PC-3 (cell line): ENCODE data around the gene MDM1. TPM values are rescaled to one million over a fixed set of nuclear protein-coding genes. Genes with fewer than 3 reads are reported as not detected.
A peak's percentile ranks its signal among the peaks of the same experiment; 100 is the strongest.

ENCODE experiments used
- ATAC-seq: fragments of 200-7000 bp; cut with Tn5 transposase; 2 replicates; pipeline ENCODE4 v1.9.1; 2020; ENCODE audit warnings: mild to moderate bottlenecking, moderate library complexity
- BruUV-seq: library from RNA; stranded (reverse); fragments of 400-500 nt; replicated peaks from 2 replicates; lab custom pipeline; 2021; lab: Mats Ljungman, UMichigan
- CTCF ChIA-PET: fragments of 300-600 bp; sonication (Branson Sonifier 250); formaldehyde crosslinking; loops from one replicate; lab custom pipeline; 2022; ENCODE audit warnings: antibody characterized with exemption; lab: Charles Lee
- POLR2A ChIA-PET: fragments of 300-600 bp; sonication (Branson Sonifier 250); formaldehyde crosslinking; loops from one replicate; lab custom pipeline; 2022; ENCODE audit warnings: antibody characterized with exemption; ENCODE audit not compliant: unreplicated experiment; lab: Charles Lee
- DNase-seq: peaks from one replicate; pipeline ENCODE4 v3.0.0-alpha.2; 2015
- H2AFZ ChIP-seq: fragments of 300-600 bp; sonication (generic); 2 replicates; pipeline ENCODE4 v1.6.0; 2016; ENCODE audit warnings: antibody characterized with exemption, low read length
- H3F3A ChIP-seq: fragments of 300-600 bp; sonication (generic); one replicate; pipeline ENCODE4 v1.6.0; 2017; ENCODE audit warnings: antibody characterized with exemption, low read length, control low read depth, mild to moderate bottlenecking; ENCODE audit not compliant: unreplicated experiment
- H3K27ac ChIP-seq: fragments of 300-600 bp; sonication (generic); 2 replicates; pipeline ENCODE4 v1.5.1; 2016; ENCODE audit warnings: mild to moderate bottlenecking, low read length
- H3K27me3 ChIP-seq: fragments of 300-600 bp; sonication (generic); 2 replicates; pipeline ENCODE4 v1.6.1; 2016; ENCODE audit warnings: low read length, mixed read lengths
- H3K36me3 ChIP-seq: fragments of 300-600 bp; sonication (generic); 2 replicates; pipeline ENCODE4 v1.6.1; 2016; ENCODE audit warnings: low read depth, mixed run types, low read length, mixed read lengths
- H3K4me1 ChIP-seq: fragments of 300-600 bp; sonication (generic); 2 replicates; pipeline ENCODE4 v1.5.1; 2016; ENCODE audit warnings: low read length; ENCODE audit not compliant: insufficient read depth
- H3K4me2 ChIP-seq: fragments of 300-600 bp; sonication (generic); 2 replicates; pipeline ENCODE4 v1.6.0; 2016; ENCODE audit warnings: low read length
- H3K4me3 ChIP-seq: fragments of 300-600 bp; sonication (generic); 2 replicates; pipeline ENCODE4 v1.5.1; 2016; ENCODE audit warnings: mild to moderate bottlenecking, low read length, mixed read lengths
- H3K79me2 ChIP-seq: fragments of 300-600 bp; sonication (generic); 2 replicates; pipeline ENCODE4 v1.6.1; 2017; ENCODE audit warnings: low read length, mixed read lengths
- H3K9ac ChIP-seq: fragments of 300-600 bp; sonication (generic); 2 replicates; pipeline ENCODE4 v1.6.0; 2016; ENCODE audit warnings: mild to moderate bottlenecking, low read length
- H3K9me2 ChIP-seq: fragments of 300-600 bp; sonication (generic); replicated peaks from 2 replicates; pipeline ENCODE4 v1.6.1; 2016; ENCODE audit warnings: mixed run types, low read length, mixed read lengths
- H3K9me3 ChIP-seq: fragments of 300-600 bp; sonication (generic); 2 replicates; pipeline ENCODE4 v1.6.1; 2016; ENCODE audit warnings: low read length, mixed read lengths
- H4K20me1 ChIP-seq: fragments of 300-600 bp; sonication (generic); 2 replicates; pipeline ENCODE4 v1.6.1; 2016; ENCODE audit warnings: low read length, mixed read lengths
- EZH2 ChIP-seq: fragments of 300-600 bp; sonication (generic); IDR thresholded peaks from one replicate; pipeline ENCODE4 v1.6.1; 2017; ENCODE audit warnings: antibody characterized with exemption, mild to moderate bottlenecking, low read length; ENCODE audit not compliant: unreplicated experiment
- EZH2phosphoT487 ChIP-seq: fragments of 300-600 bp; sonication (generic); IDR thresholded peaks from 2 replicates; pipeline ENCODE4 v1.6.1; 2018; ENCODE audit warnings: mild to moderate bottlenecking, antibody characterized with exemption, low read length, borderline replicate concordance
- intact Hi-C: fragments of 100-400 bp; cut with micrococcal nuclease; formaldehyde crosslinking; loops from 2 replicates; pipeline ENCODE4 v1.9.0; 2023
- total RNA-seq: library from RNA; depleted of rRNA; stranded (reverse); fragments of >200 nt; gene quantifications from 2 replicates; pipeline ENCODE4 v1.2.3, GENCODE V29; 2014
- TF ChIP-seq, protein P1 (sequence below): fragments of 300-600 bp; sonication (generic); conservative IDR thresholded peaks from 2 replicates; pipeline ENCODE4 v1.5.1; 2017; ENCODE audit warnings: antibody characterized with exemption, low read depth, mild to moderate bottlenecking, low read length

Gene MDM1
- total RNA-seq, 1 experiment from 2014 or later: 10.4 TPM

DNA sequence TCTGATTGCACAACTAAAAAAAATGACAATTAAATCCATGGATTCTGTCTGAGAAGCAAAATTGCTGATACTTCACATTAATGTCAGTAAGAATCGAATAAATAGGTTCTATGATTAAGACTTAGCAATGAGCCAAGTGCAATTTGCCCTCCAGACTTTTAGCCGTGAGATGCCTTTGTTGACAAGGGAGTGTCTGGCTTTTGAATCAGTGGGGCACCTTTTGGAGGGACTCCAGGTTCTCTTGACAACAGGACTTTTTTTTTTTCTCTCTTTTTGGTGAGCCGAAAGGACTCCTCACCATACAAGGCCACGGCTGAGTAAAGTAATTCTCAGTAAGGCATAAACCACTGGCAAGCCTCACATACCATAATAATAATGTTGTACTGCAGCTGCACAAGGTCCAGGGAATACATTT is 4.7 kb upstream of the MDM1 start:
- no peaks in the 10 kb centered on the region for H3K27me3 ChIP-seq
- ATAC-seq: no peak
- POLR2A ChIA-PET: no interaction called here
- no peak overlapping the region for H3K4me3 ChIP-seq
- no TSS peak for BruUV-seq
- H4K20me1 ChIP-seq: no peaks in the 10 kb centered on the region
- TF ChIP-seq EZH2phosphoT487: no peak
- no peak for TF ChIP-seq EZH2
- TF ChIP-seq, protein P1, sequence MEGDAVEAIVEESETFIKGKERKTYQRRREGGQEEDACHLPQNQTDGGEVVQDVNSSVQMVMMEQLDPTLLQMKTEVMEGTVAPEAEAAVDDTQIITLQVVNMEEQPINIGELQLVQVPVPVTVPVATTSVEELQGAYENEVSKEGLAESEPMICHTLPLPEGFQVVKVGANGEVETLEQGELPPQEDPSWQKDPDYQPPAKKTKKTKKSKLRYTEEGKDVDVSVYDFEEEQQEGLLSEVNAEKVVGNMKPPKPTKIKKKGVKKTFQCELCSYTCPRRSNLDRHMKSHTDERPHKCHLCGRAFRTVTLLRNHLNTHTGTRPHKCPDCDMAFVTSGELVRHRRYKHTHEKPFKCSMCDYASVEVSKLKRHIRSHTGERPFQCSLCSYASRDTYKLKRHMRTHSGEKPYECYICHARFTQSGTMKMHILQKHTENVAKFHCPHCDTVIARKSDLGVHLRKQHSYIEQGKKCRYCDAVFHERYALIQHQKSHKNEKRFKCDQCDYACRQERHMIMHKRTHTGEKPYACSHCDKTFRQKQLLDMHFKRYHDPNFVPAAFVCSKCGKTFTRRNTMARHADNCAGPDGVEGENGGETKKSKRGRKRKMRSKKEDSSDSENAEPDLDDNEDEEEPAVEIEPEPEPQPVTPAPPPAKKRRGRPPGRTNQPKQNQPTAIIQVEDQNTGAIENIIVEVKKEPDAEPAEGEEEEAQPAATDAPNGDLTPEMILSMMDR: no peak
- no peaks in the 10 kb centered on the region for H3K79me2 ChIP-seq
- no peaks in the 10 kb centered on the region for H3K9me3 ChIP-seq
- no peak overlapping the region for H3K9ac ChIP-seq
- peak overlapping the region; percentile 34 for H3K4me2 ChIP-seq
- H3K36me3 ChIP-seq: no peaks in the 10 kb centered on the region
- DNase-seq: peak; percentile 88
- H3K27ac ChIP-seq: no peak overlapping the region
- CTCF ChIA-PET: interaction anchor here (0.6 kb wide), 1 partner anchor 156 kb away, joined by 3 read pairs; no protein-coding TSS in a partner anchor
- peaks cover 25% of the 10 kb centered on the region for H3K4me1 ChIP-seq
- intact Hi-C loops: no loop called here
- peak overlapping the region; percentile 31; the same call in 1 of the 2 replicates for H2AFZ ChIP-seq
- no peaks in the 10 kb centered on the region for H3F3A ChIP-seq
- no peaks in the 10 kb centered on the region for H3K9me2 ChIP-seq

DNA sequence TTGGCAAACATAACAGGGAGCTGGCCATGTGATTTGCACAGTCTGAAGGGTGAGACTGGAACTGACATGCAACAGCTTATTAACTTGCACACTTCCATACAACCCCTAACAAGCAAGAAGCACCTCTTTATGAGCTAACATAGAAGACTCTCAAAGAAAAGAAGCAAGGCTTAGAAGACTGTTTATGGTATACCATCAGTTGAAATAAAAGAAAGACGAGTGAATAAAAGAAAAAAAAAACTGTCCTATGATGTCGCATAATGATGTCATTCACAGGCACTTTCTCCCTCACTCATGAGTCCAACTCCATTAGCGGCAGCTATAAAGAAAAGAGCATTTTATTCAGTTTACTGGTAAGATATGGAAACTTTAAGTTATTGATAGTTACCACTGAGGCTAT is 3.3 kb upstream of the MDM1 start:
- Histone ChIP-seq H3K9me2 (no peaks in the 10 kb centered on the region), H3K79me2 (peaks cover 12% of the 10 kb centered on the region), H4K20me1 (no peaks in the 10 kb centered on the region), H2AFZ (no peak overlapping the region), H3K4me3 (no peak overlapping the region), H3K36me3 (no peaks in the 10 kb centered on the region), H3K9me3 (no peaks in the 10 kb centered on the region), H3K9ac (no peak overlapping the region), H3K4me1 (peaks cover 33% of the 10 kb centered on the region), H3K27me3 (no peaks in the 10 kb centered on the region), H3F3A (no peaks in the 10 kb centered on the region), H3K27ac (no peak overlapping the region), H3K4me2 (no peak overlapping the region)
- ChIA-PET CTCF (no interaction called here), POLR2A (no interaction called here)
- DNase-seq (no peak), ATAC-seq (no peak)
- no TSS peak for BruUV-seq
- no peak for TF ChIP-seq EZH2
- TF ChIP-seq, protein P1: no peak
- TF ChIP-seq EZH2phosphoT487: no peak
- intact Hi-C loops: no loop called here

DNA sequence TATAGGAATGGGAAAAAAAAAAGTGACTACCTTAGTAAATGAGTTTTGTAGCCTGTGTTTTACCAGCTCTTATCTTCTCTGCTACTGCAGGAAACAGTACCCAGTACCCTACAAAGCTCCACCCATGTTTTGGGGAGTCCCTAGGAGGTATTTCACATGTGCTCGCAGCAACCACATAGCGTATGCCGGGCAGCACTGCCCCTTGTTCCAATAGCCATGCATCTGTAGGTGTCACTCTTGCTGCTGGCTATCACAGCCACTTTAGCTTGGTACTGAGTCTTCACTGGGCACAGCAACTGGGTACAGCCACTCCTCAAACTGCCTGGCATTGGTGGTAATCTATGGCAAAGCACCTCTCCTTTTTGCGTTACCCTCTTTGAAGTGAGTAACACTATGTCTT is 2.0 kb upstream of the MDM1 start:
- DNase-seq (peak; percentile 28), ATAC-seq (no peak)
- Histone ChIP-seq H3K27ac (no peak overlapping the region), H3K4me1 (peaks cover 33% of the 10 kb centered on the region), H3K9me2 (no peaks in the 10 kb centered on the region), H3K9me3 (no peaks in the 10 kb centered on the region), H2AFZ (0 out of 2 replicates have a peak overlapping the region, but pooled peaks have one; percentile 8), H4K20me1 (no peaks in the 10 kb centered on the region), H3K4me2 (no peak overlapping the region), H3K27me3 (no peaks in the 10 kb centered on the region), H3K9ac (no peak overlapping the region), H3K79me2 (peaks cover 12% of the 10 kb centered on the region), H3F3A (no peaks in the 10 kb centered on the region), H3K4me3 (no peak overlapping the region), H3K36me3 (no peaks in the 10 kb centered on the region)
- intact Hi-C loops: loop anchor here (5.0 kb wide), 1 partner anchor 343 kb away; no protein-coding TSS in a partner anchor
- TF ChIP-seq, protein P1: peak; percentile 46; the same call in 1 of the 2 replicates
- no peak for TF ChIP-seq EZH2phosphoT487
- CTCF ChIA-PET: no interaction called here
- POLR2A ChIA-PET: no interaction called here
- no TSS peak for BruUV-seq
